AML-193 (cell line): Measurements from ENCODE around the gene USP46.

Experiments used
- DNase-seq, 2 experiments: peaks; one replicate each; lab custom pipeline; 2025; lab: John Stamatoyannopoulos, UW

USP46 gene

DNA sequence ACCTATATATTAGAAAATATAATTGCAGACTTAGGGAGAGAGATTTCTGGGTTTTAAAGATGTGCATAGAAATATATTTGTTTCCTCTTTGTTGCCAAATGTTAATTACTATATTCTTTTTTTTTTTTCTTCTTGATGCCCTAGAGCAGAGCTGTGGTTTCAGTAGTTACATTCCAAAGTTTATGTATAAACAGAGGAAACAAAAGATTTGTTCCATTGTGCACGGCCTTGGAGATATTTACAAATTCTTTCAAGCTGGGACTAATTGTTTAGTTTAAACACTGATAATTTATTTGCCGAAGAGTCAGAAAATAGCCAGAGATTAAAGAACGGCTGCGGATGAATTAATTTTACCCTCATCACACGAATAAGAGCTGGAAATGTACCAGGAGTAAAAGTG, 85.1 kb downstream of the USP46 start:
- DNase-seq, result no peak

DNA sequence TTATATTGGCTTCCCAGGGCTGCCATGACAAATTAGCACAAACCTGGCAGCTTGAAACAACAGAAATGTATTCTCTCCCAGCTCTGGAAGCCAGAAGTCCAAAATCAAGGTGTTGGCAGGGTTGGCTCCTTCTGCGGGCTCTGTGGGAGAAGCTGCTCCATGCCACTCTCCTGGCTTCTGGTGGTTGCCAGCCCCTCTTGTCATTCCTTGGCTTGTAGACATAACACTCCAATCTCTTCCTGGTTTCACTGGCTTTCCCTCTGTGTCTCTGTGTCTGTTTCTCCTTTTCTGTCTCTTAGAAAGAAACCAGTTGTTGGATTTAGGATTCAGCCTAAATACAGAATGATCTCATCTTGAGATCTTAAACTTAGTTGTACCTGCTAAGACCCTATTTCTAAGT, 85.5 kb downstream of the USP46 start:
- DNase-seq, result no peak

DNA sequence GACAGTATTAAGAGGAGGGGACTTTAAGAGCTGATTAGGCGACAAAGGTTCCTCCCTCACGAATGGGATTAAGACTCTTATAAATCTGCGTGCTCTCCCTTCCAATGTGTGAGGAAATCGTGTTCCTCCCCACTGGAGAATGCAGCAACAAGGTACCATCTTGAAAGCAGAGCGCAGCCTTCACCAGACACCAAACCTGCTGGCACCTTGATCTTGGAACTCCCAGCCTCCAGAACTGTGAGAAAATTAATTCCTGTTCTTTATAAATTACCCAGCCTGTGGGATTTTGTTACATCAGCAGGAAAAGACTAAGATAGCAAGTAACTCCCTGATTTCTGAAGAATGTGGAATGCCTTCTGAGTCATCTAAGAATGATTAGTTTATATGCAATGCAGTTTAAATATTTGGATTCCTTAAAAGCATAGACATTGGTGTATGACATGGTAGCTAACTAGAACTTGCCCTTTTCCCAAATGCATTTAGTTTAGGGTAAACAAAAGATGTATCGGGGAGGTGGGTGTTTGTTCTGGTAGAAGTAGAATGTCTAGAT, 86.1 kb downstream of the USP46 start:
- DNase-seq, result no peak

- no peak for DNase-seq
These were observed 90.8 kb downstream of the USP46 start for GRCh38 chr4:52568351-52568750.

- no peak for DNase-seq
These were observed 92.7 kb downstream of the USP46 start for GRCh38 chr4:52566136-52567031.

- no peak for DNase-seq
These were observed 98.2 kb downstream of the USP46 start for GRCh38 chr4:52560844-52561280.

DNA sequence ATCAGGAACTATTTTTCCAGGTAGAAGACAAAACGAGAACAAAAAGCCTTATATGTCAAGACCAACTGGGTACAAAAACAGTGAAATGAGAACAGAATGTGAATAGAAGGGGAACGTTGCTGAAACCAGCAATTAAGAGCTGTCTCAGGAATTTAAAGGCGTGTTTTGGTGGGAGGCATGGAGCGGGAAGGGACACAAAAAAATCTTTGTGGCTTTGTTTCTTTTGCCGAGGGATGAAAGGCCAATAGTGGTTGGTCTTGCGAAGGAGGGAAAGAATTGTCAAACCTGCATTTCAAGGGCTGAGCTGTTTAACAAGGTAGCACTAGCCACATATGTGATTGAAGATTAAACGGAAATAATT, 103.8 kb downstream of the USP46 start:
- no peak for DNase-seq

- no peak for DNase-seq
These were observed 104.3 kb downstream of the USP46 start for GRCh38 chr4:52554612-52555355.

- no peak for DNase-seq
These were observed 106.3 kb downstream of the USP46 start for GRCh38 chr4:52552778-52553177.

- no peak for DNase-seq
These were observed 107.6 kb downstream of the USP46 start for GRCh38 chr4:52551487-52551886.

DNA sequence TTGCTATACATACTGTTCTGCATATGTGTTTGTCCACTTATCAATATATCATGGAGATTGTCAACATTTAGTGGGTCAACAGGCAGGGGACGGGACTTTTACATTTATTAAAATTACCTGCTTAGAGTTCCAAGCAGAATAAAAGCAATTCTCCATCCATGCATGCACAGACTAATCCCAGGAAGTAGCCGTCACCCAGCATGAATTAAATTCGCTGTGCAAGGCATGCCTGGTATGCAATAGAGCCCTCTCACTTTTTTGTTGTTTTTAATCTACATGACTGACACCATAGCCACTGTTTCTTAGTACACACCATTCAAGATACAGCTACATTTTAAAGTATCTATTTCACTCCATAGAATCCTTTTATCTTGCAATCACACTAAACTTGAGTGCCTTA, 108.9 kb downstream of the USP46 start:
- DNase-seq, result no peak

DNA sequence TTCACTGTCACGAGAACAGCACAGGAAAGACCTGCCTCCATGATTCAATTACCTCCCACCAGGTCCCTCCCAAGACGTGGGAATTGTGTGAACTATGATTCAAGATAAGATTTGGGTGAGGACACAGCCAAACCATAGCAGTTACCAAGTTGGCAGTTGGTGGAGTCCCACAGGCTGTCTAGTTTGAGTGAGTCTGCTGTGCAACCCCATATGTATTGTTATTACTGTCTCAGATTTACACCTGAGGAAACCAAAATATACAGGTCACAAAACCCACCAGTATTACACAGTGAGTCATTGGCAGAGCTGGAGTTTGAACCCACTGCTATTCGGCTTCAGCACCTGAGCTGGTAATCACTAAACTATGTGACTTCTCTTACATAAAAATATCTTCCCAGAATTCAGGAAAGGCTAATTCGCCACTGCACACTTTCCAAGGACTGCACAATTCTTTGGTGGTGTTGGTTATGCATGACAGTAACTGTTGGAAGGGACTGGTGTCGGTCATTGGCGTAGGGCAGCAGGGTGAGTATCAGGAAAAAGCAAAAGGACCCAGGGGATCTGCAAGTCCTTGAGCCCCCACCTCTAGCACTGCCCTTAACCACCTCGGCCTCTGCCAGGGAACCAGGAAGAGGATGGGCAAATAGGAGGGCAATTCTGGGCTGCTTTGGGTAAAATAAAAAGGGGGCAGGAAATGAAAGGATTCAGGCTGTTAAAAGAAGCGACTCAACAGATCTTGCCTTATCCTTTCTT, 110.1 kb downstream of the USP46 start:
- no peak for DNase-seq

GRCh38 chr4:52546449-52546848, 112.7 kb downstream of the USP46 start:
- no peak for DNase-seq

DNA sequence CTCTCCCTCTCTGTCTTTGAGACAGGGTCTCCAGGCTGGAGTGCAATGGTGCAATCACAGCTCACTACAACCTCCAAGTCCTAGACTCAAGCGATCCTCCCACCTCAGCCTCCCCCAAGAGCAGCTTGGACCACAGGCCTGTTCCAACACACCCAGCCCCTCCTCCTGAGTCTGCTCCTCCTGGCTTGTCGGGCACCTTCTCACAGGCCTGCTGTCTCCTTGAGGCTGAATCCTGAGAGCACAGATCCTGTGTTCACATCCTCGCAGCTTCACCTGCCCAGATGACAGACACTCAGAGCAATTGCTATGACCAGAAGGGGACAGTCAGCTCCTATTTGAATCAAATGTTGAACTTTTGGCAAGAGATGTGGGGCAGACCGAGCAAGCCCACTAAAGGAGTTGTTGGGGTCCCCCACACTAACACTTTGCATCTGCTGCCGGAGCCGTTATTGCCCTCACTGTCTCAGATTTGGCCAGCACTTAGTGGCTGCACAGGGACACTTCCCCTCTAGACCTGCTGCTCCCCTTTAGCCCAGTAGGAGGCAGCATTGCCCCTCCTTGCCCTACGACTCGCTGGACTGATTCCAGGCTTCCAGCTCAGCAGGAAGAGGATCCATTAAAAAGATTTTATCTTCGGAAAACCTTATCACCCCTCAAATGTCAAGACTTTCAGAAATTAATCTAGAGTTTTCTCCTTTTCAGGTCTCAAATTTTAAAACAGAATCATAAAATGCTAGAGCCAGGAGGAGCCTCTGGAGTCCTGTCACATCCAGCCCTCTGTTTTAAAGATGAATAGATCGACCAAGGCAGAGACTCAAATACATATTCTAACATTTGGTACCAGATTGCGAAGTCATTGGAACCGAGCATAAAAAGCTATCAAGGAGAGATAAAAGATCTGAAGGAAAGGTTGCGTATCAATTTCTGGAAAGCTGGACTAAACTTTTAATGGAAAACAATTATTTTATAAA, 113.7 kb downstream of the USP46 start:
- peak; percentile 30 for DNase-seq
